Gastroesophageal sphincter (tissue), 3 donors: Measurements from ENCODE around the gene ATP2C2.

Experiments used
- POLR2A ChIP-seq, 2 donors: fragments of 450-650 bp; IDR thresholded peaks; one replicate each; pipeline ENCODE4 v1.6.1; 2017; ENCODE audit warnings: antibody characterized with exemption in 2 of 2, mild to moderate bottlenecking in 2 of 2, moderate library complexity in 1 of 2
- POLR2AphosphoS5 ChIP-seq: sonication (generic); formaldehyde crosslinking; IDR thresholded peaks from one replicate; pipeline ENCODE4 v1.6.1; 2017; ENCODE audit warnings: antibody characterized with exemption
- TF ChIP-seq, protein P1 (sequence below), 4 experiments: fragments of 200-600 bp in 2 of 4; fragments of 450-650 bp in 2 of 4; sonication (generic) in 1 of 4; IDR thresholded peaks; one replicate each; pipeline ENCODE4 v1.5.1; 2017 to 2019; ENCODE audit warnings: antibody characterized with exemption in 4 of 4, mild to moderate bottlenecking in 2 of 4, moderate library complexity in 2 of 4

DNA sequence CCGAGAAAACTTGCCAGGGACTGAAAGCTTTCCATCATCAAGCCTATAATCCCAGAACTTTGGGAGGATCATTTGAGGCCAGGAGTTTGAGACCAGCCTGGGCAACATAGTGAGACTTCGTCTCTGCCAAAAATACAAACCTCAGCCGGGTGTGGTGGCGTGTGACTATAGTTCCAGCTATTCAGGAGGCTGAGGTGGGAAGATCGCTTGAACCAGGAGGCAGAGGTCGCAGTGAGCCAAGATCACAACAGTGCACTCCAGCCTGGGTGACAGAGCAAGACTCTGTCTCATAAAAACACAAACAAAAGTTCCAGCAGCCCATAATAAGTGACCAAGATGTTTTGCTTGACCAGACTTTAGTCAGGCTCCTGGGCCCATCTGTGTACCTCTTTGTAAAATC lies 134.2 kb downstream of the ATP2C2 start:
- TF ChIP-seq, protein P1, sequence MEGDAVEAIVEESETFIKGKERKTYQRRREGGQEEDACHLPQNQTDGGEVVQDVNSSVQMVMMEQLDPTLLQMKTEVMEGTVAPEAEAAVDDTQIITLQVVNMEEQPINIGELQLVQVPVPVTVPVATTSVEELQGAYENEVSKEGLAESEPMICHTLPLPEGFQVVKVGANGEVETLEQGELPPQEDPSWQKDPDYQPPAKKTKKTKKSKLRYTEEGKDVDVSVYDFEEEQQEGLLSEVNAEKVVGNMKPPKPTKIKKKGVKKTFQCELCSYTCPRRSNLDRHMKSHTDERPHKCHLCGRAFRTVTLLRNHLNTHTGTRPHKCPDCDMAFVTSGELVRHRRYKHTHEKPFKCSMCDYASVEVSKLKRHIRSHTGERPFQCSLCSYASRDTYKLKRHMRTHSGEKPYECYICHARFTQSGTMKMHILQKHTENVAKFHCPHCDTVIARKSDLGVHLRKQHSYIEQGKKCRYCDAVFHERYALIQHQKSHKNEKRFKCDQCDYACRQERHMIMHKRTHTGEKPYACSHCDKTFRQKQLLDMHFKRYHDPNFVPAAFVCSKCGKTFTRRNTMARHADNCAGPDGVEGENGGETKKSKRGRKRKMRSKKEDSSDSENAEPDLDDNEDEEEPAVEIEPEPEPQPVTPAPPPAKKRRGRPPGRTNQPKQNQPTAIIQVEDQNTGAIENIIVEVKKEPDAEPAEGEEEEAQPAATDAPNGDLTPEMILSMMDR (IDR thresholded peaks at IDR 0.05), result no peak
- no peak for TF ChIP-seq POLR2AphosphoS5
- no peak for TF ChIP-seq POLR2A (IDR thresholded peaks at IDR 0.05)
